HFFc6 (cell line): Measurements from ENCODE around the gene HNRNPA1. TPM values are rescaled to one million over a fixed set of nuclear protein-coding genes. Genes with fewer than 3 reads are reported as not detected.
"Not testable (repeated sequence)": the region's sequence is repeated elsewhere in the genome, so short reads cannot be mapped to it uniquely, and the experiment has no call there.

Experiments used
- DNase-seq: peaks from one replicate; pipeline ENCODE4 v3.0.0-alpha.2; 2018
- H3K27ac Mint-ChIP-seq: 2 replicates; pipeline ENCODE4 v1.8.0; 2020; ENCODE audit warnings: mild to moderate bottlenecking, mixed read lengths
- H3K27me3 Mint-ChIP-seq: 2 replicates; pipeline ENCODE4 v1.8.0; 2021; ENCODE audit warnings: mild to moderate bottlenecking, moderate library complexity, mixed read lengths; ENCODE audit not compliant: insufficient read depth
- H3K36me3 Mint-ChIP-seq: 2 replicates; pipeline ENCODE4 v1.8.0; 2021; ENCODE audit warnings: low read depth, mixed read lengths
- H3K4me1 Mint-ChIP-seq: 2 replicates; pipeline ENCODE4 v1.8.0; 2020; ENCODE audit warnings: low read depth, mixed read lengths
- H3K4me3 Mint-ChIP-seq: 2 replicates; pipeline ENCODE4 v1.8.0; 2020; ENCODE audit warnings: mild to moderate bottlenecking, moderate library complexity, mixed read lengths
- H3K9me3 Mint-ChIP-seq: 2 replicates; pipeline ENCODE4 v1.8.0; 2020; ENCODE audit warnings: mild to moderate bottlenecking, mixed read lengths
- total RNA-seq, 6 experiments: library from RNA; stranded (reverse); fragmentation: NEBNext Ultra II Directional; extraction: Animal tissue kit (Norgen Biotek cat#: 25700); gene quantifications; 2 replicates in 1 of 6; 3 replicates in 5 of 6; pipeline ENCODE4 v1.2.3, GENCODE V29; 2021
- TF ChIP-seq, protein P1 (sequence below): fragments of 200-600 bp; sonication (generic); IDR thresholded peaks from 2 replicates; pipeline ENCODE4 v1.5.0; 2021; ENCODE audit warnings: antibody characterized with exemption, mild to moderate bottlenecking

Gene HNRNPA1
- total RNA-seq, 6 experiments from 2014 or later: 768 to 1,141 (median 1,018) TPM

DNA sequence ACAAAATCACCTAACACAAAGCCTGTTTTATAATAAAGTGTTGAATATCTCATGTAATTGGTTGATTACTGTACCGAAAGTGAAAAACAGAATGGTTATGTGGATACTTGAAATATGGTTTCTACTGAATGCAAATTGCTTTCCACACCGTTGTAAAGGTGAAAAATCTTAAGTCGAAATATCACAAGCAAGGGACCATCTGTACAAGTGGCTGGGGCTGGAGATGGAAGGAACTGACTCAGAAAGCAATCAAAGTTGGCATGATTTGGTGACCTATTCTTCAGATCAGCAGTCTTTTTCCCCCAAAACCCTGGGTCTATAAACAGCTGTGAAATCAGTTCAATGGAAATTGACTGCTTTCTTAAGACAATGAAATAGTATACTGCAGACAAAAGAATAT lies 4.2 kb upstream of the HNRNPA1 start:
- peaks cover 7% of the 10 kb centered on the region for H3K36me3 Mint-ChIP-seq
- no peaks in the 10 kb centered on the region; the same call in 1 of the 2 replicates for H3K27me3 Mint-ChIP-seq
- peak overlapping the region; percentile 45 for H3K27ac Mint-ChIP-seq
- no peaks in the 10 kb centered on the region for H3K9me3 Mint-ChIP-seq
- H3K4me3 Mint-ChIP-seq: peak overlapping the region; percentile 28; the same call in 1 of the 2 replicates
- TF ChIP-seq, protein P1, sequence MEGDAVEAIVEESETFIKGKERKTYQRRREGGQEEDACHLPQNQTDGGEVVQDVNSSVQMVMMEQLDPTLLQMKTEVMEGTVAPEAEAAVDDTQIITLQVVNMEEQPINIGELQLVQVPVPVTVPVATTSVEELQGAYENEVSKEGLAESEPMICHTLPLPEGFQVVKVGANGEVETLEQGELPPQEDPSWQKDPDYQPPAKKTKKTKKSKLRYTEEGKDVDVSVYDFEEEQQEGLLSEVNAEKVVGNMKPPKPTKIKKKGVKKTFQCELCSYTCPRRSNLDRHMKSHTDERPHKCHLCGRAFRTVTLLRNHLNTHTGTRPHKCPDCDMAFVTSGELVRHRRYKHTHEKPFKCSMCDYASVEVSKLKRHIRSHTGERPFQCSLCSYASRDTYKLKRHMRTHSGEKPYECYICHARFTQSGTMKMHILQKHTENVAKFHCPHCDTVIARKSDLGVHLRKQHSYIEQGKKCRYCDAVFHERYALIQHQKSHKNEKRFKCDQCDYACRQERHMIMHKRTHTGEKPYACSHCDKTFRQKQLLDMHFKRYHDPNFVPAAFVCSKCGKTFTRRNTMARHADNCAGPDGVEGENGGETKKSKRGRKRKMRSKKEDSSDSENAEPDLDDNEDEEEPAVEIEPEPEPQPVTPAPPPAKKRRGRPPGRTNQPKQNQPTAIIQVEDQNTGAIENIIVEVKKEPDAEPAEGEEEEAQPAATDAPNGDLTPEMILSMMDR: no peak
- no peak for DNase-seq
- peaks cover 21% of the 10 kb centered on the region for H3K4me1 Mint-ChIP-seq

DNA sequence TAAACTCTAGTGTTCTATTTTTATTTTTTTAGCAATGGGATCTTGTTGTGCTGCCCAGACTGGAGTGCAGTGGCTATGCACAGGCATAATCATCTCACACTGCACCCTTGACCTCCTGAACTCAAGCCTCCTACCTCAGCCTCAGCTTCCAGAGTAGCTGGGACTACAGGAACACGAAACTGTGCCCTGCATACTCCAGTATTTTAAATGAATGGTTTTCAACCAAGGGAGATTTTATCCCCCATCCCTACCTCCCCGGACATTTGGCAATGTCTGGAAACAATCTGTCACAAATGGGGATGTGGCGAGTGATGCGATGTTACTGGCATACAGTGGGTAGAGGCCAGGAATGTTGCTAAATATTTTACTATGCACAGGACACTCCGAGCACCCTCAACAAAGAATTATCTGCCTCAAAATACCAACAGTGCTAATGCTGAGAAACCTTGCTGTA lies 2.7 kb upstream of the HNRNPA1 start:
- peaks cover 7% of the 10 kb centered on the region for H3K36me3 Mint-ChIP-seq
- no peaks in the 10 kb centered on the region for H3K9me3 Mint-ChIP-seq
- peaks cover 2% of the 10 kb centered on the region for H3K27me3 Mint-ChIP-seq
- no peak overlapping the region for H3K27ac Mint-ChIP-seq
- TF ChIP-seq, protein P1: no peak
- DNase-seq: peak; percentile 41
- H3K4me1 Mint-ChIP-seq: peaks cover 30% of the 10 kb centered on the region
- H3K4me3 Mint-ChIP-seq: no peak overlapping the region

DNA sequence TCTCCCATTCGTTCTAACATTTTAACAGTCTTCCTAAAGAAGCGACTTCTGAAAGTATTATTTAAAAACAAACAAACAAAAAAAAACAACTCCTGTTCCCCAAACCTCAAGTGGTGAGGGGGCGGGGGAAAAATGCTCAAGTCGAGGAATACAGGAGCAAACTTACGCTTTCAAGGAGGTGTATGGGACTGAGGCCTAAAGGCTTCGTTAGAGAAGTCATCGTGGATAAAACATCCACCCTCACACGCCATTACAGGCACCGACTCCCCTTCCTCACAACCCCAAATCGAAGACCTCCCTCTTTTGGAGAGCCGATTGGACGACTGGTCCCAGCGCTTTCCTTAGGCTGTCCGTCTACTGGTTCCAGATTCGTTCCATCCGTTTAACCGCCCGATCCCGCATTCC lies 1.3 kb upstream of the HNRNPA1 start:
- H3K9me3 Mint-ChIP-seq: no peaks in the 10 kb centered on the region
- H3K27me3 Mint-ChIP-seq: peaks cover 3% of the 10 kb centered on the region
- no peak for DNase-seq
- H3K36me3 Mint-ChIP-seq: no peaks in the 10 kb centered on the region; the same call in none of the 2 replicates
- peaks cover 43% of the 10 kb centered on the region for H3K4me1 Mint-ChIP-seq
- TF ChIP-seq, protein P1: no peak
- no peak overlapping the region for H3K4me3 Mint-ChIP-seq
- H3K27ac Mint-ChIP-seq: no peak overlapping the region

DNA sequence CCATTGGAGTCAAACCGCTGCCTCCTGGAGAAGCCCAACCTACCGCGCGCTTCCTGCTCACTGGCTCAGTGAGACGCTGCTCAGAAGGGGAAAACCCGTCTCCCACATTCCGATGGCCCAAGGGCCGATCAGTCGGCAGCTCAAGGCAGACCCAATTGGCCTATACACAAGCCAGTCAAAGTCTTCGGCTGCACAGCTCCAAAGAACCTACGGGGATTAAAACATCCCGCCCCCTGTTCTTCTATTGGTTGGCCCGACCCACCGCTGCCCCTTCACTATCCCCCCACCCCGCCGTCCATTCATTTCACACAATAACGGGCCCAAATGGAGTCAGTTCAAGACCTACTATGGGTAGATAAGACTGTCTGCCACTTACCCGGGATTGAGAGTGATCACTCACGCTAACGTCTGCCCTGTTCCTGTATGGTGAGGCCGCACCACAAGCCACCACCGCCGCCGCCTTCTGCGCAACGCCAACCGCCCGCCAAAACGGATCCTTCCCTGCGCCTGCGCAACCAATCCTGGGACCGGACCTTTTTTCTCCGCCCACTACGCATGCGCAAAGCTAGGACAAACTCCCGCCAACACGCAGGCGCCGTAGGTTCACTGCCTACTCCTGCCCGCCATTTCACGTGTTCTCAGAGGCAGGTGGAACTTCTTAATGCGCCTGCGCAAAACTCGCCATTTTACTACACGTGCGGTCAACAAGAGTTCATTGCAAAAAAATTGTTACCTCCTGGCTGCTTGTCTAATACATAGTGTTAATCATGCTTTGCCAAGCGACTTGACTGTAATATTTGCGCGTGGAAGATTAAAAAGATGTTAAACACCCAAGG lies 676 bp upstream of the HNRNPA1 start, which contains the start of gene CBX5:
Gene CBX5, minus strand, starts transcription at position 491 of the 836 bp plus-strand sequence. CDS start 22,472 bp downstream, outside the sequence.
- TF ChIP-seq, protein P1: no peak
- H3K9me3 Mint-ChIP-seq: no peaks in the 10 kb centered on the region
- no peaks in the 10 kb centered on the region; the same call in none of the 2 replicates for H3K36me3 Mint-ChIP-seq
- H3K4me1 Mint-ChIP-seq: peaks cover 50% of the 10 kb centered on the region
- H3K27ac Mint-ChIP-seq: no peak within 1 kb of the TSS
- DNase-seq: peak; percentile 100
- H3K27me3 Mint-ChIP-seq: peaks cover 3% of the 10 kb centered on the region
- no peak within 1 kb of the TSS for H3K4me3 Mint-ChIP-seq

DNA sequence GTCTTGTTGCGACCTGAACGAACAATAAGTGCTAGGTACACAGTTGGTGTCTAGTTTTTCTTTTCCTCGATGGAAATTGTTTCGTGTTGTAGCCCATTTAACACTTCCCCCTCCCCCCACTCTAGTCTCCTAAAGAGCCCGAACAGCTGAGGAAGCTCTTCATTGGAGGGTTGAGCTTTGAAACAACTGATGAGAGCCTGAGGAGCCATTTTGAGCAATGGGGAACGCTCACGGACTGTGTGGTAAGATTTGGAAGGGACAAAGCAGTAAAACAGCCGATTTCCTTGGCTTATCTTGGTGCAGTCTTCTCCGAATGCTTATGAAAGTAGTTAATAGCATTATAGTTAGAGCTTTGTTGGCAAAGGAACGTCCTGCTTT lies 724 bp downstream of the HNRNPA1 start:
- H3K27ac Mint-ChIP-seq, H3K4me3 Mint-ChIP-seq, H3K27me3 Mint-ChIP-seq, DNase-seq, H3K9me3 Mint-ChIP-seq: not testable (repeated sequence)
- H3K36me3 Mint-ChIP-seq: peaks cover 13% of the 10 kb centered on the region
- H3K4me1 Mint-ChIP-seq: peaks cover 61% of the 10 kb centered on the region

DNA sequence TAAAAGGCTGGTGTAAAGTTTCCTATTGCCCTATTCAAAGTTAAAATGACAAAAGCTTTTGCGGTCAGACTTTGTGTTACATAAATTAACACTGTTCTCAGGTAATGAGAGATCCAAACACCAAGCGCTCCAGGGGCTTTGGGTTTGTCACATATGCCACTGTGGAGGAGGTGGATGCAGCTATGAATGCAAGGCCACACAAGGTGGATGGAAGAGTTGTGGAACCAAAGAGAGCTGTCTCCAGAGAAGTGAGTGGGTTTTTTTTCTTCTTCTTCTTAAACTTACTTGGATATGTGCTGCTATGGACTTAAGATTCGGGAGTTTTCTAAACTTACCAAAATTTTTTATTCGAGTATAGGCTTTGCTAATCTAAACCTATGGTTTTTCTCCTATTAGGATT lies 1.2 kb downstream of the HNRNPA1 start:
- Mint-ChIP-seq H3K4me1 (peaks cover 61% of the 10 kb centered on the region), H3K36me3 (peaks cover 18% of the 10 kb centered on the region)
- not testable (repeated sequence) for H3K9me3 Mint-ChIP-seq, H3K27ac Mint-ChIP-seq, DNase-seq, H3K4me3 Mint-ChIP-seq, H3K27me3 Mint-ChIP-seq
